Spleen (tissue), 11 donors: ENCODE data around the gene NFIL3. TPM values are rescaled to one million over a fixed set of nuclear protein-coding genes. Genes with fewer than 3 reads are reported as not detected.
A peak's percentile ranks its signal among the peaks of the same experiment; 100 is the strongest.

ENCODE experiments used
- DNase-seq: peaks from one replicate; pipeline ENCODE4 v3.0.0-alpha.2; 2020
- H3K27ac ChIP-seq, 8 donors: fragments of 200-600 bp; sonication (generic) in 7 of 8; 1 replicate in 4 of 8; 2 replicates in 4 of 8; pipeline versions ENCODE4 v1.5.0 to v1.8.0; 2016 to 2021; ENCODE audit warnings: inconsistent platforms in 4 of 8, mild to moderate bottlenecking in 4 of 8, moderate library complexity in 1 of 8
- H3K27me3 ChIP-seq, 7 donors: fragments of 200-600 bp; sonication (generic) in 6 of 7; replicated peaks in 1 of 7; 1 replicate in 4 of 7; 2 replicates in 3 of 7; pipeline versions ENCODE4 v1.5.0 to v1.8.0; 2016 to 2021; ENCODE audit warnings: inconsistent platforms in 3 of 7, mild to moderate bottlenecking in 1 of 7
- H3K36me3 ChIP-seq, 6 donors: fragments of 200-600 bp; sonication (generic) in 5 of 6; 1 replicate in 4 of 6; 2 replicates in 2 of 6; pipeline versions ENCODE4 v1.5.0 to v1.8.0; 2016 to 2021; ENCODE audit warnings: inconsistent platforms in 2 of 6
- H3K4me1 ChIP-seq, 6 donors: fragments of 200-600 bp; sonication (generic) in 5 of 6; 1 replicate in 3 of 6; 2 replicates in 3 of 6; pipeline versions ENCODE4 v1.5.0 to v1.8.0; 2016 to 2021; ENCODE audit warnings: inconsistent platforms in 3 of 6
- H3K4me3 ChIP-seq, 8 donors: fragments of 200-600 bp; sonication (generic) in 7 of 8; 1 replicate in 4 of 8; 2 replicates in 4 of 8; pipeline versions ENCODE4 v1.5.0 to v1.8.0; 2016 to 2021; ENCODE audit warnings: inconsistent platforms in 4 of 8, mild to moderate bottlenecking in 4 of 8, moderate library complexity in 2 of 8
- H3K9me3 ChIP-seq, 8 donors: fragments of 200-600 bp; sonication (generic) in 7 of 8; 1 replicate in 4 of 8; 2 replicates in 4 of 8; pipeline versions ENCODE4 v1.5.0 to v1.8.0; 2016 to 2021; ENCODE audit warnings: inconsistent platforms in 4 of 8
- CTCF ChIP-seq, 11 experiments: fragments of 200-600 bp in 7 of 11; fragments of 450-650 bp in 4 of 11; sonication (generic) in 4 of 11; IDR thresholded peaks in 8 of 11; conservative IDR thresholded peaks in 3 of 11; 1 replicate in 7 of 11; 2 replicates in 4 of 11; pipeline versions ENCODE4 v1.4.0 to v1.8.0; 2016 to 2021; ENCODE audit warnings: antibody characterized with exemption in 11 of 11, inconsistent platforms in 4 of 11, mild to moderate bottlenecking in 1 of 11
- POLR2A ChIP-seq, 3 donors: fragments of 450-650 bp; IDR thresholded peaks; one replicate each; pipeline ENCODE4 v1.5.1; 2017; ENCODE audit warnings: antibody characterized with exemption in 3 of 3, mild to moderate bottlenecking in 1 of 3
- POLR2AphosphoS5 ChIP-seq, 3 donors: sonication (generic); formaldehyde crosslinking; IDR thresholded peaks; one replicate each; pipeline ENCODE4 v1.5.1; 2017; ENCODE audit warnings: antibody characterized with exemption in 3 of 3
- WGBS, 5 donors: extraction: QIAGEN DNeasy Blood & Tissue Kit in 3 of 5; methylation state at CpG; one replicate each; pipeline versions ENCODE4 v1.1.5 to v1.1.7; 2013 to 2018; 5-methylcytosine and 5-hydroxymethylcytosine counted together
- intact Hi-C: fragments of 100-400 bp; cut with DNase I; formaldehyde crosslinking; loops from one replicate; pipeline ENCODE4 v1.15.0; 2023; ENCODE audit warnings: low total_unique reads
- polyA plus RNA-seq, 3 donors: library from polyadenylated mRNA; stranded (reverse); fragments of 200-250 nt; gene quantifications; one replicate each; pipeline ENCODE4 v1.2.1, GENCODE V29; 2013
- total RNA-seq, 7 donors: library from RNA; depleted of rRNA in 3 of 7; stranded (reverse); fragments of >200 nt in 3 of 7; fragmentation: NEBNext Ultra II Directional in 4 of 7; extraction: Animal tissue kit (Norgen Biotek cat#: 25700) in 4 of 7; gene quantifications; one replicate each; pipeline versions ENCODE4 v1.1.0 to v1.2.1, GENCODE V29; 2016 to 2021
- donor health status: healthy with polysubstance abuse.
- donor health status: DM: no; HTN: no; CAD: no; lungs with moderate emphysema.
- donor health status: DM: no; HTN: no; CAD: no.
- donor health status: Bipolar disorder and iron deficiency.
- donor health status: healthy.
- donor health status: DM: no; HTN: no; CAD: no.
- donor health status: DM: yes; HTN: yes; CAD: no.

The NFIL3 gene
- total and polyA plus RNA-seq, 10 donors = 4.7 to 41.9 (median 17.8) TPM

GRCh38 chr9:91405343-91406077, 18.1 kb downstream of the NFIL3 start:
- H3K27me3 ChIP-seq = no peaks in the 10 kb centered on the region
- intact Hi-C loops = no loop called here
- H3K36me3 ChIP-seq = peaks cover 0 to 34% (median 15%) of the 10 kb centered on the region in 6 donors
- H3K27ac ChIP-seq = no peak overlapping the region
- DNase-seq = no peak
- no peaks in the 10 kb centered on the region for H3K9me3 ChIP-seq
- H3K4me3 ChIP-seq = no peak overlapping the region
- 94 to 95% (median 95%) methylated on average over 25 of the region's 25 CpGs for WGBS, 5 donors
- peaks cover 0 to 28% (median 3%) of the 10 kb centered on the region in 6 donors for H3K4me1 ChIP-seq
- TF ChIP-seq POLR2AphosphoS5 (IDR thresholded peaks at IDR 0.05) = peak in 1 of 3 donors; percentile 43
- TF ChIP-seq CTCF (IDR thresholded peaks at IDR 0.05 in 8 of 11, conservative IDR thresholded peaks at IDR 0.05 in 3 of 11) = no peak

DNA sequence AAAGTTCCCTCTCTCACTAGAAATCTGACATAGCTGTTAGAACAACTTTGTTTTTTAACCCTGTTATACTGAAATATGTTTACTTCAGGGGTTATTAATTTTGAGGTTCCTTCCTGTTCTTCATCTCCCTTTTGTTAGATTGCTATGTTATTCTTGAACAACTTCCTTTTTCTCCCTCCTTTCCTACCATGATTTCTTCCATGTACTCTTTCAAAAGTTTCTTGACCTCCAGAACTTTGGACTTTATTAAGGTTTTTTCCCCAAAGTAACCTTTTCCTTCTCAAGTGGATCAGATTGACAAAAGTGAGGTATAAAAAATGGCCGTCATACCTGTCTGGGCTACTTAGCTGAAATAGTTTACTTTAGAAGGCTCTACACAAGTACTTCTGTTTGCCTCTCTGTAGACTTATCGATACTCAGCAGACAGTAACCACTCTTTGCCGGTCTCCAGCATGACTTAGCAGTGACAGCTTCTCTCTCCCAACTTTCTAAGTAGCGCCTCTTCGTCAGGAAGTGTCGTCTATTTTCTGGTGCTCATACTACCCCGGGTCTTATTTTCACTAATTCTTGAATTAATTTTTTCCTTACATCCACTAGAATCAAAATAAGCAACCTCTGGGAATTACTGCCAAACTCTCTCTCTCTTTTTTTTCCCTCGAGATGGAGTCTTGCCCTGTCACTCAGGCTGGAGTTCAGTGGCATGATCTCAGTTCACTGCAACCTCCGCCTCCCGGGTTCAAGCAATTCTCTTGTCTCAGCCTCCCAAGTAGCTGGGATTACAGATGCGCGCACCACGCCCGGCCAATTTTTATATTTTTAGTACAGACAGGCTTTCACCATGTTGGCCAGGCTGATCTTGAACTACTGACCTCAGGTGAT, 19.7 kb downstream of the NFIL3 start:
- Histone ChIP-seq H3K27ac (peak overlapping the region in 2 of 8 donors; percentile 30 to 65), H3K27me3 (no peaks in the 10 kb centered on the region), H3K36me3 (peaks cover 0 to 18% (median 1%) of the 10 kb centered on the region in 6 donors), H3K4me3 (no peak overlapping the region), H3K9me3 (no peaks in the 10 kb centered on the region), H3K4me1 (peaks cover 0 to 20% (median 0%) of the 10 kb centered on the region in 6 donors)
- TF ChIP-seq CTCF (IDR thresholded peaks at IDR 0.05 in 8 of 11, conservative IDR thresholded peaks at IDR 0.05 in 3 of 11) (no peak), POLR2AphosphoS5 (IDR thresholded peaks at IDR 0.05) (no peak), POLR2A (IDR thresholded peaks at IDR 0.05) (no peak)
- intact Hi-C loops = no loop called here
- no peak for DNase-seq
- 68 to 77% (median 70%) methylated on average over 14 of the region's 14 CpGs for WGBS, 5 donors

DNA sequence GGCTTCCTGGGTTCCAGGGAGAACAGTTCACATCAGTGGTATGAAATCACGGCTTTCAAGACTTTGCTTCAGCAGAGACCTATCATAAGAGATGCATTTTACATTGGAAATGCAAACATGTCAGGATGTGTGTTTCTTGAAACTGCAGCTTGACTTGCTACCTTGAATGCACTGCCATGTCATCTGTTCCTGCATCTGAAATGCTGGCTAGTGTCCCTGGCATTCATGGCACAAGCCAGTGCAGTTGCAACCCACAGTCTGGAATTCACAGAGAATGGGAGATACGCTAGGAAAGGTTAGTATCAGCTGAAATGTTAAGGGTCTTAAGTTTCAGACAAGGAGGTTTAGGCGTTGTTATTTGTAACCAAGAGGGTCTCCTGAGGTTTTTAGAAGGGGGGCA, 24.7 kb downstream of the NFIL3 start:
- intact Hi-C loops = no loop called here
- Histone ChIP-seq H3K9me3 (no peaks in the 10 kb centered on the region), H3K4me3 (no peak overlapping the region), H3K27me3 (no peaks in the 10 kb centered on the region), H3K36me3 (no peaks in the 10 kb centered on the region), H3K27ac (no peak overlapping the region), H3K4me1 (peaks cover 0 to 25% (median 3%) of the 10 kb centered on the region in 6 donors)
- no peak for TF ChIP-seq POLR2A (IDR thresholded peaks at IDR 0.05)
- TF ChIP-seq CTCF (IDR thresholded peaks at IDR 0.05 in 8 of 11, conservative IDR thresholded peaks at IDR 0.05 in 3 of 11) = no peak
- no peak for TF ChIP-seq POLR2AphosphoS5 (IDR thresholded peaks at IDR 0.05)
- no peak for DNase-seq
- 83 to 94% (median 90%) methylated on average over 3 of the region's 3 CpGs for WGBS, 5 donors
